ENCODE results near the gene RNF169.

DNA sequence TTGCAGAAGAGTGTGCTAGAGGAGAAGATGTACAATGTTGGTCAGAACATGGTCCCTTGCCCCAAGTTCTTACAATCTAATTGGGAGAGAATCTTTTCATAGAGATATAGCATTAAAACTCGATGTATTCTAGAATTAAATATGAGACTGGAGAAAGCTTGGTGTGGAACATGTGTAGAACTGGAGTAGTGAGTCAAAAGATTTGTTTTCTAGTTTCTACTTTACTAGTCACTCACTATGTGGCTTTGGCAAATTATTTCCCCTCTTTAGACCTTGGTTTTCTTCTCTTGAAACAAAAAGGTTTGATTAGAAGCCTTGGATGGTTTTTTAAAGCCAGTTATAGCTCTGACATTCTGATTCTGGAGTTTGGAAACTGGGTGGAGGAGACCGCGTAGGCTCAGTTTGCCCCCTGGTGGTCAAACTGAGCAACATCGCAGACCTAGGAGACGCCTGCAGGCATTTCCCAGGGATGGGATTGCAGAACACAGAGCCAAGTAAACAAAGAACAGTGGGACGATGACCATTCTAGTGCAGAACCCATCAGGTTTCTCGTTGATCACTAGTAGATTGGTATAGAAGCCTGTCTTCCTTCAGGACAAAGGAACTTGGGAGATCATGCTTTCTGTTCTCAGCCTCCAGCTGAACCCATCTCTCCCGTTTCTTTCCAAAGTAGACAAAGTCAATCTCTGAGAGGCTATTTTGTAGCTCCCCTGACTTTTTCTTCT lies 8.9 kb upstream of the RNF169 start:
- TF ChIP-seq CTCF (IDR thresholded peaks at IDR 0.05) (peak; percentile 78 to 91 (median 88)), POLR2A (IDR thresholded peaks at IDR 0.05) (no peak)
